Thyroid gland (tissue), 4 donors: ENCODE results near the gene NVL.

ENCODE experiments used
- POLR2A ChIP-seq, 2 donors: fragments of 450-650 bp; IDR thresholded peaks; one replicate each; pipeline ENCODE4 v1.6.1; 2017; ENCODE audit warnings: antibody characterized with exemption in 2 of 2, mild to moderate bottlenecking in 2 of 2, moderate library complexity in 1 of 2
- TF ChIP-seq, protein P1 (sequence below), 6 experiments: fragments of 200-600 bp in 3 of 6; fragments of 450-650 bp in 3 of 6; sonication (generic) in 3 of 6; IDR thresholded peaks; one replicate each; pipeline ENCODE4 v1.5.1; 2016 to 2019; ENCODE audit warnings: antibody characterized with exemption in 6 of 6, mild to moderate bottlenecking in 2 of 6, inconsistent platforms in 1 of 6, moderate library complexity in 1 of 6

DNA sequence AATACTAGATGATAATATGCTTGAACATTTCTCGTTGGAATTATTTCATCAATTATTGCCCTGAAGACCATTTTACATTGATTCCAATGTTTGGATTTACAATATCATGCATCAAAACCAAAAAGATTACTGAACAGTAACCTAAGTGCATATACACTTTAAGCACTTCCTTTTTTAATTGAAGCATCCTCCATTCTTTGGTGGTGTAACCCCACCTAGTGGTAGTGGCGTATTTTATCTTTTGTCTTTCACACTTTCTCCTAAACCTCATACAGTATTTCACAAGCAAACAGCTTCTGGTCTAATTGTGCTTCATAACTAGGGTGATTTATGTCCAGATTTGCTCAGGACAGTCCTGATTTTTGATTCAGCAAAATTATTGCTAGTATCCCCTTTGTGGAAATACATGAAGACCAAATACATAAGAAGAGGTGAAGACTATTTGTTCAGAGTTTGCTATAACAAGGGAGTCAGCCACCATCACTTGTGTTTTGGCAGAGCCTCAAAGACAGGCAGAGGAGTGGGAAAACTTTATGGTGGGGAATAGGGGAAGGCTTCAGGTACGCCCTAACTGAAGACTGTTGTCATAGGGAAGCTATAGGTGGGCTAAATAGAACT is 3.4 kb upstream of the NVL start:
- TF ChIP-seq, protein P1, sequence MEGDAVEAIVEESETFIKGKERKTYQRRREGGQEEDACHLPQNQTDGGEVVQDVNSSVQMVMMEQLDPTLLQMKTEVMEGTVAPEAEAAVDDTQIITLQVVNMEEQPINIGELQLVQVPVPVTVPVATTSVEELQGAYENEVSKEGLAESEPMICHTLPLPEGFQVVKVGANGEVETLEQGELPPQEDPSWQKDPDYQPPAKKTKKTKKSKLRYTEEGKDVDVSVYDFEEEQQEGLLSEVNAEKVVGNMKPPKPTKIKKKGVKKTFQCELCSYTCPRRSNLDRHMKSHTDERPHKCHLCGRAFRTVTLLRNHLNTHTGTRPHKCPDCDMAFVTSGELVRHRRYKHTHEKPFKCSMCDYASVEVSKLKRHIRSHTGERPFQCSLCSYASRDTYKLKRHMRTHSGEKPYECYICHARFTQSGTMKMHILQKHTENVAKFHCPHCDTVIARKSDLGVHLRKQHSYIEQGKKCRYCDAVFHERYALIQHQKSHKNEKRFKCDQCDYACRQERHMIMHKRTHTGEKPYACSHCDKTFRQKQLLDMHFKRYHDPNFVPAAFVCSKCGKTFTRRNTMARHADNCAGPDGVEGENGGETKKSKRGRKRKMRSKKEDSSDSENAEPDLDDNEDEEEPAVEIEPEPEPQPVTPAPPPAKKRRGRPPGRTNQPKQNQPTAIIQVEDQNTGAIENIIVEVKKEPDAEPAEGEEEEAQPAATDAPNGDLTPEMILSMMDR (IDR thresholded peaks at IDR 0.05), result peak in 4 of 6 experiments; percentile 59 to 91 (median 76)
- TF ChIP-seq POLR2A (IDR thresholded peaks at IDR 0.05), result no peak
